ENCODE data around the gene TRIM72.
"Not testable (repeated sequence)": the region's sequence is repeated elsewhere in the genome, so short reads cannot be mapped to it uniquely, and the experiment has no call there.

TRIM72 gene, protein sequence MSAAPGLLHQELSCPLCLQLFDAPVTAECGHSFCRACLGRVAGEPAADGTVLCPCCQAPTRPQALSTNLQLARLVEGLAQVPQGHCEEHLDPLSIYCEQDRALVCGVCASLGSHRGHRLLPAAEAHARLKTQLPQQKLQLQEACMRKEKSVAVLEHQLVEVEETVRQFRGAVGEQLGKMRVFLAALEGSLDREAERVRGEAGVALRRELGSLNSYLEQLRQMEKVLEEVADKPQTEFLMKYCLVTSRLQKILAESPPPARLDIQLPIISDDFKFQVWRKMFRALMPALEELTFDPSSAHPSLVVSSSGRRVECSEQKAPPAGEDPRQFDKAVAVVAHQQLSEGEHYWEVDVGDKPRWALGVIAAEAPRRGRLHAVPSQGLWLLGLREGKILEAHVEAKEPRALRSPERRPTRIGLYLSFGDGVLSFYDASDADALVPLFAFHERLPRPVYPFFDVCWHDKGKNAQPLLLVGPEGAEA

DNA sequence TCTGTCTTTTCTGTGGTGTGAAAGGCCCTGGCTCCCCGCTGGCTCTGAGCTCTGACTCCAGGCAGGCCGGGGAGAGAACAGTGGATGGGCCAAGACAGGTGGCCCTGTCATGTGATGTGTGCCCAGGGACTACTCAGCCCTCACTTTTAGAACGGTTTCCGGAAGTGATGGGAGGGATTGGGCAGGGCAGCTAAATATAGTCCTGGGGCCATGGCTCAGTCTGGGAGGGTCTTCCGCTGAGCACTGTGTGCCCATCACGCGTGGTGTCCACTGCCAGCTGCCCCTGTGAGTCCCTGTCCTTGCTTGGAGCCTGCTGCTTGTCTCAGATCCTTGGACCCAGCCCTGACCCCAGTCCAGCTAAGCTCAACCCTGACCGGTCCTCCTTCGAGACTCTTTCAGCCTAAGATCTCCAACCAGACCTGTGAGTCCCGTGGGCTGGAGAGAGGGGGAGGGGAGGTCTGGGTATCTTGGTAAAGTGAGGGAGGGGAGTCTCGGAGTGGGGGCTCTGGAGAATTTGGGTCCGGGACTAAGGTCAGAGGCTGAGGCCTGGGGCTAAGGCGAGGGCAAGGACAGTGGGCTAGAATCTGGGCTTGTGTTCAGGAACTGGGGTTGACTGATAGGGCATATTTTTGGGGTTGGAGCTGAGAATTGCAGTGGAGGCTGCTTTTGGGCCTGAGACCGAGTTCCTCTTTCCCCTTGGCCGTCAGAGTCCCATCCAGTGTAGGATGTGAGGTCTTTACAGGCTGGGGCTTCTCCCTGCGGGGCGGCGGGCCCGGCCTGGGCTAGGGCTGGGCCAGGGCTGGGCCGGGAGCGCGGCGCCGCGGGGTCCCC lies at the start of gene TRIM72:
Gene TRIM72 (plus strand): TSS at position 243 of the 831 bp plus-strand sequence. CDS start 620 bp downstream, outside the sequence.
- no peak for DNase-seq

DNA sequence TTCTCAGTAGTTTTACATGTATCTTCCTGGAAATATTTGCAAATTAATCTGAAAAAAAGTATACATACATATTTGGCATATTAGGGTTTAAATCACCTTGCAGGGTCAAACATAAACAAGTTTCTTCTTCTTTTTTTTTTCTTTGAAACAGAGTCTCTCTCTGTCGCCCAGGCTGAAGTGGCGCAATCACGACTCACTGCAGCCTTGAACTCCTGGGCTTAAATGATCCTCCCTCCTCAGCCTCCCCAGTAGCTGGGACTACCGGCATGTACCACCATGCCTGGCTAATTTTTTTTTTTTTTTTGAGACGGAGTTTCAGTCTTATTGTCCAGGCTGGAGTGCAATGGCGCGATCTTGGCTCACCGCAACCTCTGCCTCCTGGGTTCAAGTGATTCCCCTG lies 46.6 kb upstream of the TRIM72 start:
- DNase-seq, result no peak

DNA sequence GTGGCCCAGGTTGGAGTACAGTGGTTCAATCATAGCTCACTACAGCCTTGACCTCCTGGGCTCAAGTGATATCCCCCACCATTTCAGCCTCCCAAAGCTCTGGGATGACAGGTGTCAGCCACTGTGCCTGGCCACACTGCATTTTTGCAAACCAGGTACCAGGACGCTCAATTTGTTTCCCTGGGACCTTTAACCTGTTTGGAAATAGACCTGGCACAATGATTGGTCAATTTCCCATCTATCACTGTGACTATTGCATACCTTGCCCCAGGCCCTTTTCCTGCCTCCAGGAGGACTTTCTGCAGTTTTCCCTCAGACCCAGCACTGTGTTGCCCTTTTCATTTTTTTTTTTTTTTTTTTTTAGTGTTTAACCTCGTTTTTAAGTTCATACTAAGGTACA lies 45.1 kb upstream of the TRIM72 start:
- no peak for DNase-seq

DNA sequence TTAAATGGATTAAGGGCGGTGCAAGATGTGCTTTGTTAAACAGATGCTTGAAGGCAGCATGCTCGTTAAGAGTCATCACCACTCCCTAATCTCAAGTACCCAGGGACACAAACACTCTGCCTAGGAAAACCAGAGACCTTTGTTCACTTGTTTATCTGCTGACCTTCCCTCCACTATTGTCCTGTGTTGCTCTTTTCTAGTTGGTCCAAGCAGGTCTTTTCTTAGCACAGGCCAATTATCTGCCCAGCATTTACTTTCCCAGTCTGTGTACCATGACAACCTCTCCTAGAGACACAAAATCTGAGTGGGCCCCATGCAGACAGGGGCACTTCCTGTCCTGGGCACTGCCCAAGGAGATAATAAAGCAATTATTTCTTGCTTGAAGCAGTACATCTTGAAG lies 43.9 kb upstream of the TRIM72 start:
- not testable (repeated sequence) for DNase-seq

DNA sequence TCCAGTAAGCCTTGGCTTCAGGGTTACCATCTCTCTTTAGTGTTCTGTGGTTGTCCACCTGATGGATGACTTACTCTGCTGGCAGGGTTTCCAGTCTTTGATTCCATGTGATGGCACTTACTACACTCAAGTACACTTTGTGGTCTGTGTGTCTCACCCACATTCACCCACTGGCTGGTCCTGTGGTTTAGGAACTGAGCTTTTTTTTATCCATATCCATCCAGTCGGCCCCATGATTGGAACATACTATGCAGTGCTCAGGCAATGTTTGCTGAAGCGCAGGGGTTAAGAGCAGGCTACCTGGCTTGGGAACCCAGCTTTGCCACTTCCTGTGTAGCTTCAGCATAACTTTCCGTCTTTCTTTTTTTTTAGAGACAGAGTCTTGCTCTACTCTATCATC lies 36.8 kb upstream of the TRIM72 start:
- DNase-seq, result no peak

DNA sequence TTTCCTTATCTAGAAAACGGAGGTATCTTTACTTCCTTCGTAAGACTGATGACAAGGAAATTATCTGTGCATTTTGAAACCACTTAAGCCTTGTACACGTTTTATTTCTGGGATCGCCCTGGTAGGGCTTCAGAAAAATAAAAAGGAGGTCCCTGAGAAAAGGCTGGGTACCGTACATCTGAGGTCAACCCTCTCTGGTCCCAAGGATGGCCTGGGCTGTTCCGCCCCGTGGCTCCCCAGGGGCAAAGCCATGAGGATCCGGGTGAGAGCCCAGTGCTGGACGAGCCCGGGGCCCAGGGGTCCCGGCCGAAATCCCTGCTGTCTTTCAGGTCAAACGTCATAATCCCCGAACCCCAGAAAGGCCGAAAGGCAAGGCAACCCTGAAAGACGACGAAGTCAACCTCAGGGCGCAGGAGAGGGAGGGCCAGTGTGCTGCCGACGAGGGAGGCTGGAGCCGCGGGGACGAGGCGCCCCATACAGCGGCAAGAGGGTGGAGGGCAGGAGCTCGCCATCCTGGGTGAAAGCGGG lies 34.6 kb upstream of the TRIM72 start:
- DNase-seq, result no peak

DNA sequence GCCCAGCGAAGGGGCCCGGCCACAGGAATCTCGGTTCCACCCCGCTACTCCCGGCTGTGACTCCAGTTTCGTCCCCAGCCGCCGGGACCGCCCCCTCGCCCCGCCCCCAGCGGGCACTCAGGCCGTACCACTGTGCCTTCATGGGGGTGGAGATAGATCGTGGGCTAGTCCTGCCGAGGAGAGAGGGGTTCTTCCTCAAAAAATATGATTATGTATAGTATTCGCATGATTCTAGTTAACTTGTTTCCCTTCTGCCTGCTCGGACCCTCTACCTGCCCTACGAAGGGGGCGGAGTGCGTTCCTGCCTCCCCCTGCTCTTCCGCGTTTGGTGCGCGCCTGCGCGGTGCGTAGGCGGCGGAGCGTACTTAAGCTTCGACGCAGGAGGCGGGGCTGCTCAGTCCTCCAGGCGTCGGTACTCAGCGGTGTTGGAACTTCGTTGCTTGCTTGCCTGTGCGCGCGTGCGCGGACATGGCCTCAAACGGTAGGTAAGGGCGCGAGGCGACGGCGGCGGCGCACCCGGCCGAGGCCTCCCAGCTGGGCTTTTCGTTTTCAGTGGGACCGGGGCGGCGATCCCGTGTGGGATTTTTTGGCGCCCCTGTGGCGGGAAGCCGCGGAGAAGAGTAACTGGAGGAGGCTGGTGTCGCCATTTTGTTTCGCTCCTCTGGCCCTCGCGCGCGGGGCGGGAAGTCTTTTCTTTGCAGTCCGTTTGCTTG lies 34.0 kb upstream of the TRIM72 start, which contains the start of gene FUS:
Gene FUS (plus strand): TSS at position 393 of the 713 bp plus-strand sequence. CDS start 76 bp downstream, at position 469.
- peak; percentile 74 for DNase-seq

DNA sequence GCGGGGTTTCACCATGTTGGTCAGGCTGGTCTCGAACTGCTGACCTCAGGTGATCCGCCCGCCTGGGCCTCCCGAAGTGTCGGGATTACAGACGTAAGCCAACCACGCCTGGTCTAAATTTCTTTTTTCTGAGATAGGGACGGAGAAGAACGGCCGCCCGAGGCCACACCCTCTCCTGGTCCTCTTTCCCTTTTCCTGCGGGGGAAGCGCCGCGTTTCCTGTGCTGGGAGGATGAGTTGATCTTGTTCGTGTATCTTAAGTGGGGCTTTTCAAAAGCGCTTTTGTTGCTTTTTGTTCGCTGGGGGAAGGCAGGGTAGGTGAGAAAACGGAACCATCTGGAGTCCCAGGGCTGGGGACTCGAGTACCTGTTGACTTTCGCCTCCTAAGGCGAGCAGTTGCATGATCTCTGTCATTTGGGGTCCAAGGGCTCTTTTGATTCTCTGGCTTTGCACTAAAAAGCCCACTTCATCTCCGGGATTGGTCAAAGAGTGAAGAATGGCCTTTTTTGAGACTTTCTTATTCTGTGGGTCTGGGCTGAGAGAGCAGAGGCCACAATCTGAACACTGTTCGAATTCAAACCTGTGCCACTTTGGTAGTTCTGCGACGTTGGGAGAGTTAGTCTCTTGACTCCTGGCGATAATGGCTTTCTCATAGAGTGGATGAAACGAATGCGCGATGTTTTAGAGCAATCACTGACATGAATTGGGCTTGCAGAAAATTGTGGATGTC lies 32.7 kb upstream of the TRIM72 start:
- DNase-seq, result no peak

DNA sequence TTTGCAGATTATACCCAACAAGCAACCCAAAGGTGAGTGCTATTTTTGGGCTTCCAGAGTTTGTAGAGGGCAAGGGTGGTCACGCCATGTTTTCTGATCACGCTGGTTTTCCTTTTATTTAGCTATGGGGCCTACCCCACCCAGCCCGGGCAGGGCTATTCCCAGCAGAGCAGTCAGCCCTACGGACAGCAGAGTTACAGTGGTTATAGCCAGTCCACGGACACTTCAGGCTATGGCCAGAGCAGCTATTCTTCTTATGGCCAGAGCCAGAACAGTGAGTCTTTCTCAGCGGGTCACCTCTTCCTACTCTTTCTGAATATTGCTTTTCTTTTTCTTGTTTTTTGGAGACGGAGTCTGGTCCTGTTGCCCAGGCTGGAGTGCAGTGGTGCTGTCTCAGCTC lies 31.5 kb upstream of the TRIM72 start:
- no peak for DNase-seq

DNA sequence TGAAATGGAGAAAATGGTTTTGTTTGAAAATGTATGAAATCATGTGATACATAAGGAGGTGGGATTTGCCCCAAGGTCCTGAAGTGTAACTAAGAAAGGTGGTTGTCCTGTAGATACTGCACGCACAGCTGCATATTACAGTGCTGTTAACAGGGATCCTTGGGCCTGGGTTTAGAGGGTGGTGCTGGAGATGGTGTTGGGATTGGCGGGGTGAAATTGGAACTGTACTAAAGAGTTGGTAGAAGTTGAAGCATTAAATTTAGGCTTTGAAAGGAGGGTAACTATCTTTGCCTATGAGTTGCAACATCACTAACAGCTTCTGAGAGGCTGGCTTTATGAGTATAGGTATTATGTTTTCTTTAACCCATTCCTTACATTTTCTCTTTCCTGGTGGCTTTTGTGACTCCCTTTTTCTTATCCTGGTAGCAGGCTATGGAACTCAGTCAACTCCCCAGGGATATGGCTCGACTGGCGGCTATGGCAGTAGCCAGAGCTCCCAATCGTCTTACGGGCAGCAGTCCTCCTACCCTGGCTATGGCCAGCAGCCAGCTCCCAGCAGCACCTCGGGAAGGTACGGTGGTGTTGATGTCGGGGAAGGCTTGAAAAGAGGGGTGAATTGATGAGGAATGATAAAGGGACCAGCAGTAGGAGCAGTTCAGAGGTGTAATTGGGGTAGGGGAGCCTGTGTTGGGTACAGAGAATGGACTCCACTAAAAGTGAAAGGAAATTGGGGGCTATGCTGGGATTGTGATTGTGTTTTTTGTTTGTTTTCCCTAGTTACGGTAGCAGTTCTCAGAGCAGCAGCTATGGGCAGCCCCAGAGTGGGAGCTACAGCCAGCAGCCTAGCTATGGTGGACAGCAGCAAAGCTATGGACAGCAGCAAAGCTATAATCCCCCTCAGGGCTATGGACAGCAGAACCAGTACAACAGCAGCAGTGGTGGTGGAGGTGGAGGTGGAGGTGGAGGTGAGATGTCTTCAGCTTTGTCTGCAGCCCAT lies 30.2 kb upstream of the TRIM72 start:
- no peak for DNase-seq

DNA sequence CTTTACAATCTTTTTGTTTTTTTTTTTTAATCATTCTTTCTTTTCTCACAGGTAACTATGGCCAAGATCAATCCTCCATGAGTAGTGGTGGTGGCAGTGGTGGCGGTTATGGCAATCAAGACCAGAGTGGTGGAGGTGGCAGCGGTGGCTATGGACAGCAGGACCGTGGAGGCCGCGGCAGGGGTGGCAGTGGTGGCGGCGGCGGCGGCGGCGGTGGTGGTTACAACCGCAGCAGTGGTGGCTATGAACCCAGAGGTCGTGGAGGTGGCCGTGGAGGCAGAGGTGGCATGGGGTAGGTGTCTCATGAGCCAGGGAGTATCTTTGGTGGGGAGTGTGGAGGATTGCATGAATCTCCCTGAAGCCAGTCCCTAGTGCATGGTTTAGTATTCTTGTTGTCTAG lies 29.0 kb upstream of the TRIM72 start:
- no peak for DNase-seq

DNA sequence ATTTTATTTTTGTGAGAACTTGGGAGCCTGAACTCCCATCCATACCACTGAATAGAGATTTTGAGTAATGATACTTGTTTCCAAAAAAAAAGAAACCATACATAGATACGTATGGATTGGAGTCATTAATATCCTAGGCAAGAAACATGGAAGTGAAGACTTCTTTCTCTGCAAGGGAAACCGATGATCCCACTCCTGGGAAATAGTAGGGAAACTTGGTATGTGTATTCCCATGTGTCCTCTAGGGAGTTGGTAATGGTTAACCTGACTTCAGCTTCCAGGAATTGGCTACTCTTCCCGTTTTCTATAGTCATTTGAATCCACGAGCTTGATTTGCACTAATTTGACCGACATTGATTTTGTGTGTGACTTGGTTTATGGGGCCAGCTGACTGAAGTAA lies 28.6 kb upstream of the TRIM72 start:
- no peak for DNase-seq

DNA sequence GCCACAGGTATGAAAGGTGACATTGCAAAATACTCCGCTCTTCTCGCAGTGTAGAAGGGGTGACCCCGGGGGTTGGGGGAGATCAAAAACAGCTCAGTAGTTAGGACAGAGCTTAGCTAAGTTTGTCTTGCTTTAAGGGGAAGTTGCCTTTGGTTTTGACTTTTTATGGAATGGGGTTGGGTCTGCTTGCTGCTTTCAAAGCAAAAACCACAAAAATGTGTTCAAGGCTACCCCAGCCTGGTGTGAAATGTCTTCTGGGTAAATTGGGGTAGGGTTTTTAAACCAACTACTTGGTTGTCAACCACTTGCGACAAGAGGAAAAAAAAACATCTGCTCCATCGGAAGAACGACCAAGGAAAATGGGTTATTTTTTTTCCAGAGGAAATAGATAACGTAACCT lies 27.7 kb upstream of the TRIM72 start:
- DNase-seq, result no peak

DNA sequence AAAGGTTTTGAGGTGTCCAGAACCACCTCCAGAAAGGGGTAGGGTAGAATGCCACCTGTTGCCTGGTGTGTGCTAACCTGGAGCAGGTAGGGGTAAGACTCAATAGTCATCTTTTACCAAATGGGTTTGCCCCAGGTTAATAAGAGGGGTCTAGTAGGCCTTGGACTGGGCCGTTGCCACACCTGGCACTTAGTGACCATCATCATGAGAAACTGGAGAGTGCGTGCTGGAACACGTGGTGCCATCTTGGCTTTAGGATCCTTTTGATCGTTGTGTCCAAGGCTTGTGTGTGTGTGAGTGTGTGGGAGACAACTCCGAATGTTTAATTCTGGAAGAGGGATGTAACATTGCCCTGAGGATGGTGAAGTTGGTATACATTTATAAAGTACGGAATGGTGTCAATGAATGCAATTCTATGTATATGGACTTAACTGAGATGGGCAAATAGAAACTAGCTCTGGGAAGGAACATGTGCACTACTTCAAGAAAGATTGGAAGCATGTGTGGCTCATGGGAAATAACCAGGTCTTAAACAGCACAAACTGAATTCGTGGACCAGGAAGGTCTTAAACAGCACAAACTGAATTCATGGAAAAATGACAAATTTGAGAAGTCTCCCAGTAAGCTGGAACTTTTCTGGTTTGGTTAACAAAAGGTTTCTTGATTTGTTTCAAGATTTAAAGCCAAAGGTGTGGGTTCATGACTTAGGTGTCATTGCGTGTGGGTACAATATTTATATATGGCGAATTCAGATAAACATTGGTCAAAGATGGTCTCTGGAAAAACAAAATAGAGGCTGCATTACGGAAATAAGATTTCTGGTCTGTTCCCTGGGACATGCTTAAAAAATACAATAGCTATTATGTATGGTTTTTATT lies 26.8 kb upstream of the TRIM72 start:
- no peak for DNase-seq

DNA sequence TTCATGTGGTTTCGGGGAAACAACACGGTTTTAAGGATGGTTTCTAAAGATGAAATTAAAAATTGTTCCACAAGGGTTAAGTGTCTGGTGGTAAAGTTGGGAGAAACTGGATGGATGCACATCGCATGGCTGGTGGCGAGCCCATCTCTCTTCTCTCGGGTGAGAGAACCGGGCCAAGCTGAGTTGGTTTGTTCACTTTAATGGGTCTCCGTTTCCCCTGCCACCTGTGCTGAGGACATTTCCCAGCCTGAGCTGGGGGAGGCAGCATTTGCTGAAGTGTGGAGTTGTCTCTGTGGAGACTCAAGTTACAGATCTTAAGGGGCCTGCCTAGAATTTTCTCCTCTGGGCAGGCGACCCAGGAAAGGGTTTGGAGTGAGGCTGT lies 26.1 kb upstream of the TRIM72 start:
- no peak for DNase-seq

DNA sequence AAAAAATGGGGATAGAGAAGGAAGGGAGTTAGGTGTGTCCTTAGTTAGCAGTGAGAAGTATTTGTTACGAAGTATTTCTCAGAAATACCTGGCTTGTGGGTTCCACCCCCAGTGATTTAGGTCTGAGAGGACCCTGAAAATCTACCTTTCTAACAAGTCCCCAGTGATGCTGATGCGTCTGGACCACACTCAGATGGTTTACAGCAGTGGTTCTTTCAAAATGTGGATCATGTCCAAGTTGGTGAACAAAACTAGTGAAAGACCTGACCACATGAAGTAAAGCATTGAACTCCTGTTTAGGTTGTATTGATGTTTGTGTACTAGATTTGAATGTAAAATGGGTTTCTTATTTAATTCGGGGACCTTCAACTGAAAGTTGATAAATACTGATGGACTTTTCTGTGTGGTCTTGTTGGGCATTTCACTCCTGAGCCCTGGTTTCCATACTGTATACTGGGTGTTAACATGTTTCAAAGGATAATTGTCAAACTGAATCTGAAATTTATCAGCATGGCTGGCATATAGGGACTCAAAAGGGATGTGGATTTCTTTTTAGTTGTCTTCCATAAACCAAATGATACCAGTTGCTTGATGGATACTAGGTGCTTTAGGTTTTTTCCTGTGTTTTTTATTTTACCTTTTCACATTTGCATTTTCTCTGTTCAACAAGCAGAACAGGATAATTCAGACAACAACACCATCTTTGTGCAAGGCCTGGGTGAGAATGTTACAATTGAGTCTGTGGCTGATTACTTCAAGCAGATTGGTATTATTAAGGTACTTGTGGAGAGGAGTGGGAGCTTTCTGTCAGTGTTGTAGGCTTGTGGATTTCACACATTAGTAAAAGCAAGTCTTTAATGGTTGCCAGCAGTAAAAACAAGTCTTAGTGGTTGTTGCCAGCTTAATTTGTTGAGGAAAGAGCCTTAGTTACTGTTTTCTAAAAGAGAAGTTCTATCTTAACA lies 25.2 kb upstream of the TRIM72 start:
- no peak for DNase-seq

DNA sequence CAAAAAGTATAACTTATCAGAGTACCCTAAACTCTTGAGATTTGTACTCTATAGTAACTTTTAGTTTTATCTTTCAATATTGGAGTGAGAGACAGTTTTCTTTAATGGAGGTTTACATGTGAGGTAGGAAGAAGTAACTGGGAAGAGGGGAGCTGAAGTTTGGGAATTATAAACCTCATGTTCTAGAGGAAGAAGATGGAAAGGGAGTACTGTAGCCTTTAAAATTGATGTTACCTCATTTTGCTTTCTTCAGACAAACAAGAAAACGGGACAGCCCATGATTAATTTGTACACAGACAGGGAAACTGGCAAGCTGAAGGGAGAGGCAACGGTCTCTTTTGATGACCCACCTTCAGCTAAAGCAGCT lies 24.5 kb upstream of the TRIM72 start:
- no peak for DNase-seq

DNA sequence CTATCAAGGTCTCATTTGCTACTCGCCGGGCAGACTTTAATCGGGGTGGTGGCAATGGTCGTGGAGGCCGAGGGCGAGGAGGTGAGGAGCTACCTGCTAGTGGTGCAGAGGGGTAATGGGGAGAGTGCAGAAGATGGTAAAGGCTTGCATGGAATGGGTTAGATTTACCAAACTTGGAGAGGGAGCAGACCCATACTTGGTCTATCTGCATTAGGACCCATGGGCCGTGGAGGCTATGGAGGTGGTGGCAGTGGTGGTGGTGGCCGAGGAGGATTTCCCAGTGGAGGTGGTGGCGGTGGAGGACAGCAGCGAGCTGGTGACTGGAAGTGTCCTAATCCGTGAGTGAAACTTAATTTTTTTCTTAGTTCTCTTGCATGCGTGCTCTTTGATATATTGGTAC lies 23.9 kb upstream of the TRIM72 start:
- DNase-seq, result no peak
